Right atrium auricular region (tissue), 2 donors: ENCODE data around the gene JARID2. TPM values are rescaled to one million over a fixed set of nuclear protein-coding genes. Genes with fewer than 3 reads are reported as not detected.

Experiments used
- DNase-seq: peaks from one replicate; pipeline ENCODE4 v3.0.0-alpha.2; 2019; ENCODE audit warnings: low spot score
- H3K27ac ChIP-seq, 2 donors: fragments of 200-600 bp; sonication (generic); 1 replicate in 1 of 2; 2 replicates in 1 of 2; pipeline ENCODE4 v1.5.1; 2016 to 2019
- H3K27me3 ChIP-seq, 2 donors: fragments of 200-600 bp; sonication (generic); one replicate each; pipeline versions ENCODE4 v1.5.1 to v1.6.0; 2017 to 2019
- H3K36me3 ChIP-seq: fragments of 200-600 bp; sonication (generic); one replicate; pipeline ENCODE4 v1.5.1; 2016
- H3K4me1 ChIP-seq, 2 donors: fragments of 200-600 bp; sonication (generic); one replicate each; pipeline versions ENCODE4 v1.5.1 to v1.6.0; 2017 to 2019
- H3K4me3 ChIP-seq, 2 donors: fragments of 200-600 bp; sonication (generic); 1 replicate in 1 of 2; 2 replicates in 1 of 2; pipeline ENCODE4 v1.5.1; 2017 to 2019; ENCODE audit warnings: mild to moderate bottlenecking in 1 of 2, moderate library complexity in 1 of 2
- H3K9me3 ChIP-seq, 2 donors: fragments of 200-600 bp; sonication (generic); one replicate each; pipeline ENCODE4 v1.5.1; 2019
- total RNA-seq, 2 donors: library from RNA; depleted of rRNA; stranded (reverse); fragments of >200 nt; gene quantifications; one replicate each; pipeline ENCODE4 v1.1.0, GENCODE V29; 2016
- TF ChIP-seq, protein P1 (sequence below), 2 donors: fragments of 200-600 bp; sonication (generic); IDR thresholded peaks; one replicate each; pipeline ENCODE4 v1.5.1; 2019; ENCODE audit warnings: antibody characterized with exemption in 2 of 2

The JARID2 gene
- total RNA-seq, 2 donors from 2014 or later: 6.5 to 6.7 TPM

DNA sequence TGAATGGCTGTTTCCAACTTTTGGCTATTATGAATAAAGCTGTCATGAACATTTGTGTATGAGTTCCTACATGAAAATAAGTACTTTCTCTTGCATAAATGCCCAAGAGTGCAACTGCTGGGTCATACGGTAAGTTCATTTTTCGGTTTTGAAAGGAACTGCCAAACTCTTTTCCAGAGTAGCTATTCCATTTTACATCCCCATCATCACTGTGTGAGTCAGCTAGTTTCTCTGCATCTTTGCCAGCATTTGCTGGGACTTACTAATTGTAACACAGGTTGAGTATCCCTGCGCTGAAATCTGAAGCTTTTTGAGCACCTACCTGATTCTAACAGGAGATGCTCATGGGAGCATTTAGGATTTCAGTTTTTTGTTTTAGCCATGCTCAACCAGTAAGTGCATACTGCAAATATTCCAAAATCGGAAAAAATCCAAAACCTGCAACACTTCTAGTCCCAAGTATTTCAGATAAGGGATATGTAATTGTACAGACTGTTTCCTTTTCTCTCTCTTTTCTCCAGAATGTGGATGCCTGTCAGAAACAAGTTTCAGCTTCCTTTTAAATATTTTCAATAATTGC, 298.5 kb downstream of the JARID2 start:
- H3K9me3 ChIP-seq: no peaks in the 10 kb centered on the region
- DNase-seq: no peak
- TF ChIP-seq, protein P1, sequence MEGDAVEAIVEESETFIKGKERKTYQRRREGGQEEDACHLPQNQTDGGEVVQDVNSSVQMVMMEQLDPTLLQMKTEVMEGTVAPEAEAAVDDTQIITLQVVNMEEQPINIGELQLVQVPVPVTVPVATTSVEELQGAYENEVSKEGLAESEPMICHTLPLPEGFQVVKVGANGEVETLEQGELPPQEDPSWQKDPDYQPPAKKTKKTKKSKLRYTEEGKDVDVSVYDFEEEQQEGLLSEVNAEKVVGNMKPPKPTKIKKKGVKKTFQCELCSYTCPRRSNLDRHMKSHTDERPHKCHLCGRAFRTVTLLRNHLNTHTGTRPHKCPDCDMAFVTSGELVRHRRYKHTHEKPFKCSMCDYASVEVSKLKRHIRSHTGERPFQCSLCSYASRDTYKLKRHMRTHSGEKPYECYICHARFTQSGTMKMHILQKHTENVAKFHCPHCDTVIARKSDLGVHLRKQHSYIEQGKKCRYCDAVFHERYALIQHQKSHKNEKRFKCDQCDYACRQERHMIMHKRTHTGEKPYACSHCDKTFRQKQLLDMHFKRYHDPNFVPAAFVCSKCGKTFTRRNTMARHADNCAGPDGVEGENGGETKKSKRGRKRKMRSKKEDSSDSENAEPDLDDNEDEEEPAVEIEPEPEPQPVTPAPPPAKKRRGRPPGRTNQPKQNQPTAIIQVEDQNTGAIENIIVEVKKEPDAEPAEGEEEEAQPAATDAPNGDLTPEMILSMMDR (IDR thresholded peaks at IDR 0.05): no peak
- no peak overlapping the region for H3K4me3 ChIP-seq
- no peaks in the 10 kb centered on the region for H3K36me3 ChIP-seq
- no peaks in the 10 kb centered on the region for H3K27me3 ChIP-seq
- H3K27ac ChIP-seq: no peak overlapping the region
- H3K4me1 ChIP-seq: no peaks in the 10 kb centered on the region

DNA sequence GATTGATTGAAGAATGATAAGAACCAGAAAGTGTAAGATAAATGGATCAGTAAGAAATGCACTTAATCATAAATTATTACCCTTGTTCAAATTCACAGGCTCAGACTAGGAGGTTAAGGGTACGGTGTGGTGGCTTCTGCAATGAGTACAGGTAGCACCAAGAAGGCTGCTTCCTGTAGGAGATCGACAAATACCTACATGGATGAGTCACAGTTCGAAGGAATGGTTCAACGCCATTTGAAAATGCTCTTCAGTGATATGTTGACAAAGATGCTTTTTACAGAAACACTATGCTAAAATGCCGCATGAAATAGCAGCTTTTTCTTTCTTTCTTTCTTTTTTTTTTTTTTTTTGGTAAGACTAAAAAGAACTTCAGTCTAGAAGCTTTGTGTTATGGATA, 300.7 kb downstream of the JARID2 start:
- H3K27me3 ChIP-seq: no peaks in the 10 kb centered on the region
- DNase-seq: no peak
- H3K27ac ChIP-seq: no peak overlapping the region
- H3K4me3 ChIP-seq: no peak overlapping the region
- no peaks in the 10 kb centered on the region for H3K36me3 ChIP-seq
- H3K4me1 ChIP-seq: peaks cover 0 to 14% of the 10 kb centered on the region in 2 donors
- no peaks in the 10 kb centered on the region for H3K9me3 ChIP-seq
- TF ChIP-seq, protein P1 (IDR thresholded peaks at IDR 0.05): no peak

DNA sequence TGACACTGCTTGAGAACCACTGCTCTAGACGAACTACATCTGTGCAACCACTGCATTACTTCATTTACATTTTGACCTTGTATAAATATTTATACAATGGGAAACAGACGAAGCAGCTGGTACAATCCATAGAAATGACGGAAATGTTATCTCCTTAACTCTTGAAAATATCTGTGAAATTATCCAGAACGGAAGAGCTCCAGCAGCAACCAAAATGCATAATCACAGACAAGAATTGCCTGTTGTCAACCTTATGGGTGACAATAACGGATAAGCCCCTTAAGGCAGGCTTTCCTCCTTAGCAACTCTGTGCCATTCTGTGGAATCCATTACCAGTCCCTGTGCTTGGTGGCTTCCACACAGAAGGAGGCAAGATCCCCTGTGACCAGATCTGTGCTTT, 301.5 kb downstream of the JARID2 start:
- no peak overlapping the region for H3K27ac ChIP-seq
- TF ChIP-seq, protein P1 (IDR thresholded peaks at IDR 0.05): no peak
- DNase-seq: no peak
- no peaks in the 10 kb centered on the region for H3K9me3 ChIP-seq
- peaks cover 0 to 21% of the 10 kb centered on the region in 2 donors for H3K4me1 ChIP-seq
- no peaks in the 10 kb centered on the region for H3K36me3 ChIP-seq
- H3K27me3 ChIP-seq: no peaks in the 10 kb centered on the region
- no peak overlapping the region for H3K4me3 ChIP-seq

DNA sequence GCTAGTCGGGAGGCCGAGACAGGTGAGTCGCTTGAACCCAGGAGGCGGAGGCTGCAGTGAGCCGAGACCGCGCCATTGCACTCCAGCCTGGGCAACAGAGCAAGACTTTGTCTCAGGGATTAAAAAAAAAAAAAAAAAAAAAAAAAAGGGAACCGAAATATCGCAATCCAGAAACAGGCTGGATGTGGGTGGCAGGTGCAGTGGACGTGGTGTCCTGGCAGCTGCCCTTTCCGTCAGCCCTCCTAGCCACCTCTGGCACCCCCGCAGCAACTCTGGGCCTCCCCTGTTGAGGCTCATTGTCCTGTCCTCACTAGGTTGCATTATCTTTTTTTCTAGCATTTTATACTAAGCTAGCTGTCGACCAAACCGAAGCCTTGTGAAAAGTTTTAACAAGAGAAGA, 303.5 kb downstream of the JARID2 start:
- Histone ChIP-seq H3K9me3 (no peaks in the 10 kb centered on the region), H3K36me3 (no peaks in the 10 kb centered on the region), H3K27me3 (no peaks in the 10 kb centered on the region), H3K27ac (no peak overlapping the region), H3K4me3 (no peak overlapping the region), H3K4me1 (peaks cover 0 to 27% of the 10 kb centered on the region in 2 donors)
- no peak for DNase-seq
- TF ChIP-seq, protein P1 (IDR thresholded peaks at IDR 0.05): no peak

DNA sequence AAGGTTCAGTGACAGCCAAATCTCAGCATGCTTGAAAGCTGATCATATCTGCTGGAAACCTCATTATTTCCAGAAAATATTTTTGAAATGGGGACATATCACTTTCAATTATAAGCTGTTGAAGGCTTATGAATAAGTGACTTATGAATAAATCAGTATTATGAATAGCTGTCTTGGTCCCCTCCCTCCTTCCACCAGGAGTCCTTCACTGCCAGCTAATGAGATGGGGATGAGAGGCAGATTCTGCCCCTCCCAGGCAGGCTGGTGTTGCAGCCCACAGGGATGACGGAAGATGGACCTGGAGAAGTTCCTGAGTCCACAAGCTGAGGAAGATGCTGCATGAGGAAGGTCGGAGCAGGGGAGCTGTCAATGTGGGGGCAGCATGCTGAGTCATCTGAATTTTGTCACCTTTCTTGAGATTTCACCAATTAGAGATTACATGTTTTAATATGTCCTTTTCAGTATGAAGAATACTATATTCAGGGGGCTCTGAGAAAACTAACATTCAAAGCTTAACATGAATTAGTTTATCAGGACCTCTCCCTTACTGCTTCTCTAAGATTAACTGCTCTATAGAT, 304.8 kb downstream of the JARID2 start:
- H3K27ac ChIP-seq: no peak overlapping the region
- no peaks in the 10 kb centered on the region for H3K27me3 ChIP-seq
- H3K4me3 ChIP-seq: no peak overlapping the region
- TF ChIP-seq, protein P1 (IDR thresholded peaks at IDR 0.05): no peak
- no peaks in the 10 kb centered on the region for H3K36me3 ChIP-seq
- no peak for DNase-seq
- peaks cover 0 to 27% of the 10 kb centered on the region in 2 donors for H3K4me1 ChIP-seq
- no peaks in the 10 kb centered on the region for H3K9me3 ChIP-seq

DNA sequence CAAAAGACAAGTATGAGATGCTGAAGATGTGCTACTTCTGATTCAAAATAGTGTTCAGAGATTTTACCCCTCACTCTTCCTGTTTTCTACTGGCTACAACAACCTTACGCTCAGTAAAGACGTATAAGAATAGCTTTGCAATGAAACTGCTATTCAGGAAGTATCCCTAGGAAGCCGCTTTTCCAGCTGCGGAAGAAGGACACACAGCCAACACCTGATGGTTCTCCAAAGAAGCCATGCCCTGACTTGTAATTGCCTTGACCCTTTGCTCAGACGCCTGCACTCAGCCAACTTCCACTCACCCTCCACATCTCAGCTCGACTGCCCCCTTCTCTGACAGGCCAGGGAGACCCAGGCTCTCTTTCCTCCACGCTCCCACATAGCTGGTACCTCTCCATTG, 305.4 kb downstream of the JARID2 start:
- no peak overlapping the region for H3K27ac ChIP-seq

More for the DNA sequence above, 305.4 kb downstream of the JARID2 start:
- Histone ChIP-seq H3K27me3 (no peaks in the 10 kb centered on the region), H3K9me3 (no peaks in the 10 kb centered on the region), H3K36me3 (no peaks in the 10 kb centered on the region), H3K4me3 (no peak overlapping the region), H3K4me1 (peaks cover 0 to 27% of the 10 kb centered on the region in 2 donors)
- TF ChIP-seq, protein P1 (IDR thresholded peaks at IDR 0.05): no peak
- DNase-seq: no peak
